Thoracic aorta (tissue), 2 donors: ENCODE data around the gene PLPPR1. TPM values are rescaled to one million over a fixed set of nuclear protein-coding genes. Genes with fewer than 3 reads are reported as not detected.

Source experiments
- ATAC-seq: fragments of 150-250 bp; one replicate; pipeline ENCODE4 v1.8.0; 2017; ENCODE audit warnings: low read depth; ENCODE audit not compliant: insufficient number of reproducible peaks, low FRiP score
- DNase-seq: peaks from one replicate; pipeline ENCODE4 v3.0.0-alpha.2; 2020; ENCODE audit warnings: low spot score
- H3K27ac ChIP-seq, 2 donors: fragments of 200-600 bp; sonication (generic); 1 replicate in 1 of 2; 2 replicates in 1 of 2; pipeline ENCODE4 v1.5.1; 2016; ENCODE audit warnings: mild to moderate bottlenecking in 2 of 2, moderate library complexity in 2 of 2
- H3K27me3 ChIP-seq: fragments of 200-600 bp; sonication (generic); replicated peaks from 2 replicates; pipeline ENCODE4 v1.6.0; 2016; ENCODE audit warnings: mild to moderate bottlenecking; ENCODE audit not compliant: insufficient read depth
- H3K36me3 ChIP-seq: fragments of 200-600 bp; sonication (generic); one replicate; pipeline ENCODE4 v1.5.1; 2016
- H3K4me1 ChIP-seq, 2 donors: fragments of 200-600 bp; sonication (generic); 1 replicate in 1 of 2; 2 replicates in 1 of 2; pipeline versions ENCODE4 v1.5.1 to v1.6.0; 2016; ENCODE audit warnings: low read depth in 2 of 2, mild to moderate bottlenecking in 1 of 2; ENCODE audit not compliant: control insufficient read depth in 1 of 2
- H3K4me3 ChIP-seq: fragments of 200-600 bp; sonication (generic); 2 replicates; pipeline ENCODE4 v1.5.1; 2016; ENCODE audit warnings: mild to moderate bottlenecking
- H3K9me3 ChIP-seq: fragments of 200-600 bp; sonication (generic); 2 replicates; pipeline ENCODE4 v1.5.1; 2016
- CTCF ChIP-seq: fragments of 200-600 bp; sonication (generic); IDR thresholded peaks from one replicate; pipeline ENCODE4 v1.5.1; 2019; ENCODE audit warnings: antibody characterized with exemption
- total RNA-seq, 2 donors: library from RNA; depleted of rRNA; stranded (reverse); fragments of >200 nt; gene quantifications; one replicate each; pipeline versions ENCODE4 v1.1.0 to v1.2.3, GENCODE V29; 2016

Gene PLPPR1
- total RNA-seq, 2 donors from 2014 or later = not detected

DNA sequence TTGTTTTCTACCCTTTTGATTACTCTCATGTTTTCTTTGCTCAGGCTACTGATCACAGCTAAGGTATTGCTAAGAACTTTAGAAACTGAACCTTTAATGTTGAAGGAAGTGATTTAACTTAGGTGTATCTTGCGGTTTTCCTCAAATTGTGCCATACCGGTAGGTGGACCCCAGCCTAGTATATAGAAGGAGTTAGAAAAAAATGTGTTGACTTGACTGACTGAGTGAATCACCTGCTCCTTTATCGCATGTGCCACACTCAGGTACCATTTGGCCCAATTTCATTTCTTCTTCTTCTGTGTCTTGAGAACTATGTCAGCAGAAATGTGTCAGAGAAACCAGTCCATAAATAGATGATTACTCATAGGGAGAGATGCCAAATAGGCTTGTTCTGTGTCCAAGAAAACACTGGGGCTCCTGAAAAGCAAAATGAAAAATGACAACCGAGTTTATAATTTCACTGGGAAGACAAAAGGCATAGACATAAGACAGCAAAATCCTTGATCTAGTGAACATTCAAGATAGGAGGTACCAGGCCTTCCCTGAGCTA, 19.4 kb downstream of the PLPPR1 start:
- H3K4me3 ChIP-seq = no peak overlapping the region
- H3K4me1 ChIP-seq = no peaks in the 10 kb centered on the region
- H3K9me3 ChIP-seq = no peaks in the 10 kb centered on the region
- no peaks in the 10 kb centered on the region for H3K36me3 ChIP-seq
- no peak overlapping the region for H3K27ac ChIP-seq
- TF ChIP-seq CTCF = no peak
- no peaks in the 10 kb centered on the region for H3K27me3 ChIP-seq
- no peak for ATAC-seq
- no peak for DNase-seq

GRCh38 chr9:101050650-101051049, 22.1 kb downstream of the PLPPR1 start:
- no peak for TF ChIP-seq CTCF
- DNase-seq = no peak
- ATAC-seq = no peak
- Histone ChIP-seq H3K9me3 (no peaks in the 10 kb centered on the region), H3K27ac (no peak overlapping the region), H3K4me1 (no peaks in the 10 kb centered on the region), H3K36me3 (no peaks in the 10 kb centered on the region), H3K4me3 (no peak overlapping the region), H3K27me3 (no peaks in the 10 kb centered on the region)

DNA sequence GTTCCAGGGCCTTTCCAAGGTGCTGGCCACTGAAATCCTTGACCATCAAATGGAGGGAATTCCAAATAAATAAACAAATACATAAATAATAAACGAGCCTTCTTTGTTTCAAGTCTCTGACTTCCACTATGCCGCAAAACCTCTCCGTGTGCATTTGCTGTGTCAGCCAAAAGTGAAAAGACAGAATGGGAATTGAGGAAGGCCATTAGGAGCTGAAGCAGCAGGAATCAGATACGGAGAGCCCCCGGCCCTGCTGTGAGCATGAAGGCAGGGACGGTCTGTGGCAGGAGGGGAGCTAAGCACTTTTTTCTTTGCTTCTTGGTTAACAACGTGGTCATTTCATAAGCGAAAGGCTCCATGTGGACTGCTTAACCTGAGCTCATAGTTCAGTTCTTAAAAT, 26.1 kb downstream of the PLPPR1 start:
- ATAC-seq = no peak
- Histone ChIP-seq H3K27ac (no peak overlapping the region), H3K4me3 (no peak overlapping the region), H3K9me3 (no peaks in the 10 kb centered on the region), H3K36me3 (no peaks in the 10 kb centered on the region), H3K27me3 (no peaks in the 10 kb centered on the region), H3K4me1 (no peaks in the 10 kb centered on the region)
- no peak for TF ChIP-seq CTCF
- no peak for DNase-seq

DNA sequence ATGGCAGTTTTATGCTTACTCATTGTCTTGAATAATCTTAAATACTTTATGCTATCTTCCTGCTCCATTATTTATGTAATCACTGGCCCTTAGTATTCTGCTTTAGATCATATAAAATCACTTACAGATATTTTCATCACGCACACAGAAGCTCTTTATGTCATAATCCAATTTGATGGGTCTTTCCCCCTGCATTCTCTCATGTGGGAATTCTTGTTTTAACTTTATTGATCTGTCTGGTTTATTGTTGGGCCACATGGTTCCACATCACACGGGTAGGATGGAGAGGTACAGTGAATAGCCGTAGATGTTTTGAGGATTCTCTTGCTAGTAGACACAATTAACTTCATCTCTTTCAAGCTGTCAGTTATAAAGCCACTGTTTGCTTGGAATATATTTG, 27.0 kb downstream of the PLPPR1 start:
- ATAC-seq = no peak
- Histone ChIP-seq H3K36me3 (no peaks in the 10 kb centered on the region), H3K4me3 (no peak overlapping the region), H3K27me3 (no peaks in the 10 kb centered on the region), H3K9me3 (no peaks in the 10 kb centered on the region), H3K27ac (no peak overlapping the region), H3K4me1 (no peaks in the 10 kb centered on the region)
- TF ChIP-seq CTCF = no peak
- no peak for DNase-seq

- TF ChIP-seq CTCF = no peak
- ATAC-seq = no peak
- H3K27me3 ChIP-seq = no peaks in the 10 kb centered on the region
These were observed 34.2 kb downstream of the PLPPR1 start for GRCh38 chr9:101062686-101063085.

More at GRCh38 chr9:101062686-101063085, 34.2 kb downstream of the PLPPR1 start:
- Histone ChIP-seq H3K9me3 (no peaks in the 10 kb centered on the region), H3K4me1 (no peaks in the 10 kb centered on the region), H3K4me3 (no peak overlapping the region), H3K27ac (no peak overlapping the region), H3K36me3 (no peaks in the 10 kb centered on the region)
- no peak for DNase-seq
